Neural cell (in vitro differentiated cells): ENCODE results near the gene CENPP. TPM values are rescaled to one million over a fixed set of nuclear protein-coding genes. Genes with fewer than 3 reads are reported as not detected.

Experiments
- H2AFZ ChIP-seq: fragments of 200-600, 300-800 bp; sonication (generic), shearing (Covaris generic); 2 replicates; pipeline ENCODE4 v1.6.0; 2014; ENCODE audit warnings: low read depth, mild to moderate bottlenecking, antibody characterized with exemption, low read length, moderate library complexity
- H3F3A ChIP-seq: fragments of 200-600 bp; shearing (Covaris generic); 2 replicates; pipeline ENCODE4 v1.6.1; 2016; ENCODE audit warnings: mild to moderate bottlenecking, moderate library complexity, mixed read lengths, antibody characterized with exemption, low read length; ENCODE audit not compliant: insufficient read depth, poor library complexity, severe bottlenecking
- H3K27ac ChIP-seq: fragments of 200-600, 300-800 bp; sonication (generic), shearing (Covaris generic); 2 replicates; pipeline ENCODE4 v1.5.1; 2014; ENCODE audit warnings: mild to moderate bottlenecking, low read length, moderate library complexity
- H3K27me3 ChIP-seq: fragments of 300-800, 200-600 bp; sonication (generic), shearing (Covaris generic); 2 replicates; pipeline ENCODE4 v1.6.0; 2014; ENCODE audit warnings: mild to moderate bottlenecking, low read depth, low read length, moderate library complexity; ENCODE audit not compliant: insufficient read depth
- H3K36me3 ChIP-seq: fragments of 300-800, 200-600 bp; sonication (generic), shearing (Covaris generic); 2 replicates; pipeline ENCODE4 v1.5.1; 2014; ENCODE audit warnings: mild to moderate bottlenecking, antibody characterized with exemption, low read length, moderate library complexity; ENCODE audit not compliant: insufficient read depth
- H3K4me2 ChIP-seq: fragments of 300-800, 200-600 bp; sonication (generic), shearing (Covaris generic); 2 replicates; pipeline ENCODE4 v1.6.0; 2014; ENCODE audit warnings: mild to moderate bottlenecking, low read length
- H3K4me3 ChIP-seq: fragments of 300-800, 200-600 bp; sonication (generic), shearing (Covaris generic); 2 replicates; pipeline ENCODE4 v1.5.1; 2014; ENCODE audit warnings: mild to moderate bottlenecking, low read length, moderate library complexity
- H3K79me2 ChIP-seq: fragments of 200-600 bp; shearing (Covaris generic); replicated peaks from 2 replicates; pipeline ENCODE4 v1.6.0; 2014; ENCODE audit warnings: mild to moderate bottlenecking, low read length, moderate library complexity; ENCODE audit not compliant: insufficient read depth
- H3K9ac ChIP-seq: fragments of 300-800, 200-600 bp; sonication (generic), shearing (Covaris generic); 2 replicates; pipeline ENCODE4 v1.6.1; 2016; ENCODE audit warnings: mild to moderate bottlenecking, low read length, mixed read lengths
- H3K9me2 ChIP-seq: fragments of 200-600 bp; shearing (Covaris generic); 2 replicates; pipeline ENCODE4 v1.6.1; 2016; ENCODE audit warnings: mild to moderate bottlenecking, low read length, mixed read lengths; ENCODE audit not compliant: insufficient read depth
- H3K9me3 ChIP-seq: fragments of 200-600, 300-800 bp; sonication (generic), shearing (Covaris generic); 2 replicates; pipeline ENCODE4 v1.6.1; 2016; ENCODE audit warnings: mild to moderate bottlenecking, mixed run types, low read length, moderate library complexity, mixed read lengths
- H4K20me1 ChIP-seq: fragments of 200-600 bp; shearing (Covaris generic); 2 replicates; pipeline ENCODE4 v1.6.1; 2016; ENCODE audit warnings: mild to moderate bottlenecking, mixed run types; ENCODE audit not compliant: insufficient read depth
- EP300 ChIP-seq: fragments of 450-650 bp; conservative IDR thresholded peaks from 2 replicates; pipeline ENCODE4 v1.6.1; 2014; ENCODE audit warnings: antibody characterized with exemption, mild to moderate bottlenecking, moderate library complexity; ENCODE audit not compliant: poor library complexity, severe bottlenecking
- EZH2 ChIP-seq: fragments of 200-600, 300-800 bp; shearing (Covaris generic), sonication (generic); IDR thresholded peaks from 2 replicates; pipeline ENCODE4 v1.6.1; 2014; ENCODE audit warnings: antibody characterized with exemption, low read length, borderline replicate concordance, mild to moderate bottlenecking; ENCODE audit not compliant: insufficient read depth, poor library complexity, severe bottlenecking
- MXI1 ChIP-seq: fragments of 450-650 bp; conservative IDR thresholded peaks from 2 replicates; pipeline ENCODE4 v1.6.1; 2014; ENCODE audit warnings: antibody characterized with exemption, mild to moderate bottlenecking; ENCODE audit not compliant: poor library complexity, severe bottlenecking
- POLR2AphosphoS5 ChIP-seq: IDR thresholded peaks from 2 replicates; pipeline ENCODE4 v1.6.1; 2012
- RAD21 ChIP-seq: fragments of 450-650 bp; conservative IDR thresholded peaks from 2 replicates; pipeline ENCODE4 v1.6.1; 2014; ENCODE audit warnings: antibody characterized with exemption, mild to moderate bottlenecking, moderate library complexity
- SMC3 ChIP-seq: fragments of 450-650 bp; conservative IDR thresholded peaks from 2 replicates; pipeline ENCODE4 v1.6.1; 2014; ENCODE audit warnings: antibody characterized with exemption, mild to moderate bottlenecking, moderate library complexity; ENCODE audit not compliant: poor library complexity
- TAF1 ChIP-seq: IDR thresholded peaks from 2 replicates; pipeline ENCODE4 v1.6.1; 2012; ENCODE audit warnings: low read depth
- polyA plus RNA-seq: library from polyadenylated mRNA; depleted of rRNA; stranded (reverse); fragments of >200 nt; gene quantifications from 2 replicates; pipeline ENCODE4 v1.2.3, GENCODE V29; 2014
- TF ChIP-seq, protein P1 (sequence below): fragments of 450-650 bp; IDR thresholded peaks from 2 replicates; pipeline ENCODE4 v1.5.1; 2014; ENCODE audit warnings: antibody characterized with exemption, mild to moderate bottlenecking, moderate library complexity; ENCODE audit not compliant: poor library complexity, severe bottlenecking
- TF ChIP-seq, protein P2 (sequence below): IDR thresholded peaks from 2 replicates; pipeline ENCODE4 v1.6.1; 2012; ENCODE audit warnings: borderline replicate concordance

CENPP gene
- polyA plus RNA-seq, 1 donor from 2014 or later = 5.0 TPM

DNA sequence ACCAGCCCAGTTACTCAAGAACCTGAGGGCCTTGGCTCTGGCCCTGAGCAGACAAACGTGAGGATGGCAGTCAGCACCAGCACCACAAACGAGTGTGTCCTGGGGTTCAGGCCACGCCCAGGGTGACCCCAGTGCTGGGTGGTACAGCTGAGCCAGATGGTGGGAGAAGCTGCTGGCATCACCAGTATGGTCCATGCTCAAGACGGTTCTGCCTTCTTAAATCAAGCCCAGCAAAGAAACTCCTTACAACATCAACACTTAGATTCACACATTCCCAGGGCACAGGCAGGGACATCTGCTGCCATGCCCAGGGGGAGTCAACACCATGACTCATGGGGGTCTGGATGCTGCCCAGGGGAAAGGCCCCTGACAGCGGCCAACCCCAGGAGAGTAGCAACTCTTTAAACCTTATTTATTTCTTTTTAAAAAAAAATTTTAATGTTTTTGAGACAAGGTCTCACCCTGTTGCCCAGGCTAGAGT is 312.9 kb downstream of the CENPP start:
- H3K9ac ChIP-seq = no peak overlapping the region
- no peaks in the 10 kb centered on the region for H3K36me3 ChIP-seq
- no peak overlapping the region for H3K27ac ChIP-seq
- H3K9me2 ChIP-seq = no peaks in the 10 kb centered on the region
- no peak overlapping the region for H3K4me3 ChIP-seq
- H3K9me3 ChIP-seq = no peaks in the 10 kb centered on the region
- no peaks in the 10 kb centered on the region for H3K79me2 ChIP-seq
- H4K20me1 ChIP-seq = no peaks in the 10 kb centered on the region
- H3K4me2 ChIP-seq = no peak overlapping the region
- H3K27me3 ChIP-seq = no peaks in the 10 kb centered on the region
- TF ChIP-seq, protein P1, sequence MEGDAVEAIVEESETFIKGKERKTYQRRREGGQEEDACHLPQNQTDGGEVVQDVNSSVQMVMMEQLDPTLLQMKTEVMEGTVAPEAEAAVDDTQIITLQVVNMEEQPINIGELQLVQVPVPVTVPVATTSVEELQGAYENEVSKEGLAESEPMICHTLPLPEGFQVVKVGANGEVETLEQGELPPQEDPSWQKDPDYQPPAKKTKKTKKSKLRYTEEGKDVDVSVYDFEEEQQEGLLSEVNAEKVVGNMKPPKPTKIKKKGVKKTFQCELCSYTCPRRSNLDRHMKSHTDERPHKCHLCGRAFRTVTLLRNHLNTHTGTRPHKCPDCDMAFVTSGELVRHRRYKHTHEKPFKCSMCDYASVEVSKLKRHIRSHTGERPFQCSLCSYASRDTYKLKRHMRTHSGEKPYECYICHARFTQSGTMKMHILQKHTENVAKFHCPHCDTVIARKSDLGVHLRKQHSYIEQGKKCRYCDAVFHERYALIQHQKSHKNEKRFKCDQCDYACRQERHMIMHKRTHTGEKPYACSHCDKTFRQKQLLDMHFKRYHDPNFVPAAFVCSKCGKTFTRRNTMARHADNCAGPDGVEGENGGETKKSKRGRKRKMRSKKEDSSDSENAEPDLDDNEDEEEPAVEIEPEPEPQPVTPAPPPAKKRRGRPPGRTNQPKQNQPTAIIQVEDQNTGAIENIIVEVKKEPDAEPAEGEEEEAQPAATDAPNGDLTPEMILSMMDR = no peak
- TF ChIP-seq, protein P2, sequence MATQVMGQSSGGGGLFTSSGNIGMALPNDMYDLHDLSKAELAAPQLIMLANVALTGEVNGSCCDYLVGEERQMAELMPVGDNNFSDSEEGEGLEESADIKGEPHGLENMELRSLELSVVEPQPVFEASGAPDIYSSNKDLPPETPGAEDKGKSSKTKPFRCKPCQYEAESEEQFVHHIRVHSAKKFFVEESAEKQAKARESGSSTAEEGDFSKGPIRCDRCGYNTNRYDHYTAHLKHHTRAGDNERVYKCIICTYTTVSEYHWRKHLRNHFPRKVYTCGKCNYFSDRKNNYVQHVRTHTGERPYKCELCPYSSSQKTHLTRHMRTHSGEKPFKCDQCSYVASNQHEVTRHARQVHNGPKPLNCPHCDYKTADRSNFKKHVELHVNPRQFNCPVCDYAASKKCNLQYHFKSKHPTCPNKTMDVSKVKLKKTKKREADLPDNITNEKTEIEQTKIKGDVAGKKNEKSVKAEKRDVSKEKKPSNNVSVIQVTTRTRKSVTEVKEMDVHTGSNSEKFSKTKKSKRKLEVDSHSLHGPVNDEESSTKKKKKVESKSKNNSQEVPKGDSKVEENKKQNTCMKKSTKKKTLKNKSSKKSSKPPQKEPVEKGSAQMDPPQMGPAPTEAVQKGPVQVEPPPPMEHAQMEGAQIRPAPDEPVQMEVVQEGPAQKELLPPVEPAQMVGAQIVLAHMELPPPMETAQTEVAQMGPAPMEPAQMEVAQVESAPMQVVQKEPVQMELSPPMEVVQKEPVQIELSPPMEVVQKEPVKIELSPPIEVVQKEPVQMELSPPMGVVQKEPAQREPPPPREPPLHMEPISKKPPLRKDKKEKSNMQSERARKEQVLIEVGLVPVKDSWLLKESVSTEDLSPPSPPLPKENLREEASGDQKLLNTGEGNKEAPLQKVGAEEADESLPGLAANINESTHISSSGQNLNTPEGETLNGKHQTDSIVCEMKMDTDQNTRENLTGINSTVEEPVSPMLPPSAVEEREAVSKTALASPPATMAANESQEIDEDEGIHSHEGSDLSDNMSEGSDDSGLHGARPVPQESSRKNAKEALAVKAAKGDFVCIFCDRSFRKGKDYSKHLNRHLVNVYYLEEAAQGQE = no peak
- TF ChIP-seq EP300 (no peak), EZH2 (no peak), MXI1 (no peak), RAD21 (no peak), TAF1 (no peak), SMC3 (no peak), POLR2AphosphoS5 (no peak)
- H3F3A ChIP-seq = no peaks in the 10 kb centered on the region
- no peak overlapping the region for H2AFZ ChIP-seq

DNA sequence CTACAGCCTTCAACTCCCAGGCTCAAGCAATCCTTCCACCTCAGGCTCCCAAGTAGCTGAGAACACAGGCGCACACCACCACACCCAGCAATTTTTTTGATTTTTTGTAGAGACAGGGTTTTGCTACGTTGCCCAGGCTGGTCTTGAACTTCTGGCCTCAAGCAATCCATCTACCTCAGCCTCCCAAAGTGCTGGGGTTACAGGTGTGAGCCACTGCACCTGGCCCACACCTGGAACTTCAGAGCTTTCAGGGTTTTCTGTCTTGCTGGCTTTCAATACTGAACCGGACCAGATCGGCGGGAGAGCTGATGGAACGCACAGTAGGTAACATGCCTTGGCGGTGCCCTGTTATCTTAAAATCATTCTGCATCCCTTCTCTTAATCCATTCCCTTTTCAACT is 313.4 kb downstream of the CENPP start:
- Histone ChIP-seq H3K9ac (no peak overlapping the region), H2AFZ (no peak overlapping the region), H4K20me1 (no peaks in the 10 kb centered on the region), H3K79me2 (no peaks in the 10 kb centered on the region), H3F3A (no peaks in the 10 kb centered on the region), H3K36me3 (no peaks in the 10 kb centered on the region), H3K4me3 (no peak overlapping the region), H3K4me2 (no peak overlapping the region), H3K9me2 (no peaks in the 10 kb centered on the region), H3K27me3 (no peaks in the 10 kb centered on the region), H3K27ac (no peak overlapping the region), H3K9me3 (no peaks in the 10 kb centered on the region)
- TF ChIP-seq, protein P1 = no peak
- TF ChIP-seq EP300 = no peak
- TF ChIP-seq, protein P2 = no peak
- no peak for TF ChIP-seq POLR2AphosphoS5
- TF ChIP-seq RAD21 = no peak
- TF ChIP-seq SMC3 = no peak
- TF ChIP-seq TAF1 = no peak
- TF ChIP-seq EZH2 = no peak
- TF ChIP-seq MXI1 = no peak
